HEK293 (cell line): ENCODE measurements around the gene COL4A1.

ENCODE experiments used
- CTCF ChIA-PET: fragments of 350-600 bp; formaldehyde crosslinking; extraction: SDS; loops from one replicate; lab custom pipeline; 2021; ENCODE audit warnings: antibody characterized with exemption; lab: Yijun Ruan, JAX
- POLR2A ChIA-PET: fragments of 300-600 bp; formaldehyde crosslinking; extraction: SDS; loops from one replicate; lab custom pipeline; 2020; ENCODE audit warnings: antibody characterized with exemption, inconsistent platforms; lab: Yijun Ruan, JAX
- H3K27ac ChIP-seq: fragments of 200-500 bp; sonication (Bioruptor generic); 2 replicates; pipeline ENCODE4 v1.5.1; 2014; ENCODE audit warnings: low read depth, low read length, control low read depth, inconsistent platforms; ENCODE audit errors: extremely low read depth
- H3K36me3 ChIP-seq, 2 experiments: fragments of 200-500 bp in 1 of 2; sonication (Bioruptor generic) in 1 of 2; 1 replicate in 1 of 2; 2 replicates in 1 of 2; pipeline ENCODE4 v1.5.1; 2014 to 2017; ENCODE audit warnings: inconsistent platforms in 2 of 2, low read length in 2 of 2; ENCODE audit not compliant: control insufficient read depth in 2 of 2, insufficient read depth in 1 of 2
- H3K4me1 ChIP-seq: fragments of 200-500 bp; sonication (Bioruptor generic); 2 replicates; pipeline ENCODE4 v1.5.1; 2014; ENCODE audit warnings: mild to moderate bottlenecking, low read length, inconsistent platforms; ENCODE audit not compliant: control insufficient read depth, insufficient read depth
- H3K4me3 ChIP-seq: 2 replicates; pipeline ENCODE4 v1.5.1; 2011; ENCODE audit warnings: low read depth, mild to moderate bottlenecking, control low read depth, low read length, moderate library complexity
- H3K9me3 ChIP-seq: fragments of 200-500 bp; sonication (Bioruptor generic); 2 replicates; pipeline ENCODE4 v1.5.1; 2014; ENCODE audit warnings: low read depth, low read length, inconsistent platforms; ENCODE audit not compliant: control insufficient read depth, insufficient read depth
- IKZF3 ChIP-seq: fragments of 450-650 bp; IDR thresholded peaks from 2 replicates; pipeline ENCODE4 v1.5.0; 2018; ENCODE audit warnings: missing biosample characterization, mild to moderate bottlenecking, missing genetic modification characterization, moderate library complexity
- KLF16 ChIP-seq: fragments of 450-650 bp; formaldehyde crosslinking; IDR thresholded peaks from 2 replicates; pipeline ENCODE4 v1.5.1; 2017; ENCODE audit warnings: missing biosample characterization, missing genetic modification characterization
- TSHZ1 ChIP-seq: fragments of 450-650 bp; formaldehyde crosslinking; IDR thresholded peaks from 2 replicates; pipeline ENCODE4 v1.5.1; 2016; ENCODE audit warnings: missing biosample characterization, missing genetic modification characterization, borderline replicate concordance
- ZBTB20 ChIP-seq: fragments of 450-650 bp; formaldehyde crosslinking; IDR thresholded peaks from 2 replicates; pipeline ENCODE4 v1.5.1; 2016; ENCODE audit warnings: missing biosample characterization, missing genetic modification characterization
- ZBTB7A ChIP-seq: fragments of 450-650 bp; formaldehyde crosslinking; IDR thresholded peaks from 2 replicates; pipeline ENCODE4 v1.5.1; 2016; ENCODE audit warnings: low read depth, missing biosample characterization, missing genetic modification characterization
- ZFP41 ChIP-seq: fragments of 450-650 bp; formaldehyde crosslinking; IDR thresholded peaks from 2 replicates; pipeline ENCODE4 v1.5.1; 2016; ENCODE audit warnings: missing biosample characterization, missing genetic modification characterization, borderline replicate concordance
- ZIC2 ChIP-seq: fragments of 450-650 bp; formaldehyde crosslinking; IDR thresholded peaks from 2 replicates; pipeline ENCODE4 v1.5.1; 2016; ENCODE audit warnings: missing biosample characterization, missing genetic modification characterization
- ZNF112 ChIP-seq: fragments of 450-650 bp; formaldehyde crosslinking; IDR thresholded peaks from 2 replicates; pipeline ENCODE4 v1.5.0; 2017; ENCODE audit warnings: missing biosample characterization, missing genetic modification characterization
- ZNF221 ChIP-seq: fragments of 450-650 bp; formaldehyde crosslinking; IDR thresholded peaks from 2 replicates; pipeline ENCODE4 v1.5.1; 2017; ENCODE audit warnings: missing biosample characterization, missing genetic modification characterization, borderline replicate concordance
- ZNF24 ChIP-seq: fragments of 450-650 bp; formaldehyde crosslinking; IDR thresholded peaks from 2 replicates; pipeline ENCODE4 v1.5.1; 2016; ENCODE audit warnings: missing biosample characterization, missing genetic modification characterization
- ZNF274 ChIP-seq, 2 experiments: fragments of 200-500 bp in 1 of 2; fragments of 450-650 bp in 1 of 2; sonication (Bioruptor generic) in 1 of 2; formaldehyde crosslinking in 1 of 2; IDR thresholded peaks; 2 replicates each; pipeline versions ENCODE4 v1.5.1 to v1.6.1; 2014 to 2016; ENCODE audit warnings: borderline replicate concordance in 1 of 2, inconsistent platforms in 1 of 2, low read length in 1 of 2, missing biosample characterization in 1 of 2, missing genetic modification characterization in 1 of 2
- ZNF280C ChIP-seq: fragments of 450-650 bp; formaldehyde crosslinking; IDR thresholded peaks from 2 replicates; pipeline ENCODE4 v1.5.1; 2016; ENCODE audit warnings: missing biosample characterization, missing genetic modification characterization
- ZNF324 ChIP-seq: fragments of 450-650 bp; formaldehyde crosslinking; IDR thresholded peaks from 2 replicates; pipeline ENCODE4 v1.5.1; 2016; ENCODE audit warnings: missing biosample characterization, missing genetic modification characterization
- ZNF513 ChIP-seq: fragments of 450-650 bp; IDR thresholded peaks from 2 replicates; pipeline ENCODE4 v1.5.1; 2018; ENCODE audit warnings: missing biosample characterization, missing genetic modification characterization
- ZNF555 ChIP-seq: fragments of 450-650 bp; formaldehyde crosslinking; conservative IDR thresholded peaks from 2 replicates; pipeline ENCODE4 v1.5.1; 2017; ENCODE audit warnings: missing biosample characterization, mild to moderate bottlenecking, missing genetic modification characterization, inconsistent platforms
- ZNF571 ChIP-seq: fragments of 450-650 bp; formaldehyde crosslinking; IDR thresholded peaks from 2 replicates; pipeline ENCODE4 v1.5.0; 2017; ENCODE audit warnings: missing biosample characterization, missing genetic modification characterization
- ZNF580 ChIP-seq: fragments of 450-650 bp; formaldehyde crosslinking; IDR thresholded peaks from 2 replicates; pipeline ENCODE4 v1.5.1; 2016; ENCODE audit warnings: missing biosample characterization, missing genetic modification characterization
- ZNF621 ChIP-seq: fragments of 450-650 bp; formaldehyde crosslinking; IDR thresholded peaks from 2 replicates; pipeline ENCODE4 v1.5.1; 2017; ENCODE audit warnings: missing biosample characterization, missing genetic modification characterization
- ZNF629 ChIP-seq: fragments of 450-650 bp; formaldehyde crosslinking; IDR thresholded peaks from 2 replicates; pipeline ENCODE4 v1.5.1; 2017; ENCODE audit warnings: missing biosample characterization, missing genetic modification characterization
- ZNF776 ChIP-seq: fragments of 450-650 bp; formaldehyde crosslinking; IDR thresholded peaks from 2 replicates; pipeline ENCODE4 v1.5.0; 2017; ENCODE audit warnings: missing biosample characterization, missing genetic modification characterization, borderline replicate concordance
- ZNF785 ChIP-seq: fragments of 450-650 bp; formaldehyde crosslinking; IDR thresholded peaks from 2 replicates; pipeline ENCODE4 v1.5.1; 2016; ENCODE audit warnings: missing biosample characterization, missing genetic modification characterization
- ZSCAN16 ChIP-seq: fragments of 450-650 bp; formaldehyde crosslinking; IDR thresholded peaks from 2 replicates; pipeline ENCODE4 v1.5.1; 2016; ENCODE audit warnings: missing biosample characterization, missing genetic modification characterization

The COL4A1 gene

GRCh38 chr13:110259651-110260050, 47.3 kb downstream of the COL4A1 start (continued):
- TF ChIP-seq ZNF280C (tag by site-specific recombination) (no peak), ZBTB7A (tag by site-specific recombination) (no peak), ZNF274 (IDR thresholded peaks at IDR 0.05; ENCODE audit: low read length) (no peak), ZNF274 (tag by site-specific recombination; IDR thresholded peaks at IDR 0.05; ENCODE audit: borderline replicate concordance) (no peak), ZNF324 (tag by site-specific recombination) (no peak), ZNF24 (tag by site-specific recombination) (no peak), ZNF785 (tag by site-specific recombination) (no peak), ZIC2 (no peak)

GRCh38 chr13:110258876-110259631, 47.9 kb downstream of the COL4A1 start:
- POLR2A ChIA-PET, result no interaction called here
- no peaks in the 10 kb centered on the region for H3K4me1 ChIP-seq
- no peak overlapping the region for H3K27ac ChIP-seq
- H3K36me3 ChIP-seq, result no peaks in the 10 kb centered on the region
- CTCF ChIA-PET, result no interaction called here
- H3K9me3 ChIP-seq, result no peaks in the 10 kb centered on the region
- TF ChIP-seq ZNF513 (no peak), ZSCAN16 (tag by site-specific recombination) (no peak), ZFP41 (no peak), ZNF621 (no peak), IKZF3 (tag by site-specific recombination) (no peak), TSHZ1 (no peak), ZNF571 (tag by site-specific recombination) (no peak), ZNF629 (tag by site-specific recombination) (no peak), ZNF221 (no peak), KLF16 (tag by site-specific recombination) (no peak), ZNF112 (tag by site-specific recombination) (no peak), ZBTB20 (tag by site-specific recombination) (no peak), ZNF776 (tag by site-specific recombination) (no peak), ZNF555 (tag by site-specific recombination) (no peak), ZNF785 (tag by site-specific recombination) (no peak), ZNF580 (tag by site-specific recombination) (no peak)
- H3K4me3 ChIP-seq, result no peak overlapping the region
